A549 (cell line): ENCODE measurements around the gene PDE7B.

Experiments used
- CHD4 ChIP-seq: fragments of 200-600 bp; sonication (generic); IDR thresholded peaks from 2 replicates; pipeline ENCODE4 v1.6.1; 2016; ENCODE audit warnings: antibody characterized with exemption, mild to moderate bottlenecking, borderline replicate concordance
- EP300 ChIP-seq, 2 experiments: fragments of >200 bp; sonication (Bioruptor Twin); formaldehyde crosslinking; IDR thresholded peaks; 2 replicates in 1 of 2; 3 replicates in 1 of 2; pipeline ENCODE4 v1.6.1; 2016 to 2017
- MAFK ChIP-seq: fragments of 450-650 bp; IDR thresholded peaks from 2 replicates; pipeline ENCODE4 v1.6.1; 2014; ENCODE audit not compliant: partially characterized antibody
- MAZ ChIP-seq: fragments of 150-350 bp; IDR thresholded peaks from 2 replicates; pipeline ENCODE4 v1.6.1; 2014; ENCODE audit warnings: antibody characterized with exemption, low read depth, low read length, borderline replicate concordance
- NR3C1 ChIP-seq: fragments of >200 bp; sonication (Bioruptor Twin); formaldehyde crosslinking; IDR thresholded peaks from 3 replicates; pipeline ENCODE4 v1.6.1; 2017
- RFX5 ChIP-seq: fragments of 450-650 bp; IDR thresholded peaks from 2 replicates; pipeline ENCODE4 v1.7.1; 2014; ENCODE audit warnings: antibody characterized with exemption, mild to moderate bottlenecking, moderate library complexity
- RNF2 ChIP-seq: fragments of 200-600 bp; sonication (generic); IDR thresholded peaks from 2 replicates; pipeline ENCODE4 v1.6.1; 2016; ENCODE audit warnings: low read depth, mild to moderate bottlenecking, antibody characterized with exemption, moderate library complexity, borderline replicate concordance
- TF ChIP-seq, protein P1 (sequence below): IDR thresholded peaks from 2 replicates; pipeline ENCODE4 v1.6.1; 2012; ENCODE audit warnings: low read depth, borderline replicate concordance
- TF ChIP-seq, protein P2 (sequence below): fragments of 150-350 bp; IDR thresholded peaks from 2 replicates; pipeline ENCODE4 v1.6.1; 2014; ENCODE audit warnings: low read depth, mild to moderate bottlenecking, low read length
- TF ChIP-seq, protein P3 (sequence below): fragments of >200 bp; sonication (Bioruptor Twin); formaldehyde crosslinking; IDR thresholded peaks from 3 replicates; pipeline ENCODE4 v1.5.1; 2016
- TF ChIP-seq, protein P4 (sequence below): fragments of 250-450 bp; sonication (Bioruptor Pico); IDR thresholded peaks from 2 replicates; pipeline ENCODE4 v1.5.0; 2021; ENCODE audit warnings: mild to moderate bottlenecking, moderate library complexity, borderline replicate concordance
- TF ChIP-seq, protein P5 (sequence below): fragments of >200 bp; sonication (Bioruptor Twin); formaldehyde crosslinking; IDR thresholded peaks from 3 replicates; pipeline ENCODE4 v1.6.1; 2016
- TF ChIP-seq, protein P6 (sequence below): fragments of 450-650 bp; IDR thresholded peaks from 2 replicates; pipeline ENCODE4 v1.6.1; 2014; ENCODE audit warnings: antibody characterized with exemption

DNA sequence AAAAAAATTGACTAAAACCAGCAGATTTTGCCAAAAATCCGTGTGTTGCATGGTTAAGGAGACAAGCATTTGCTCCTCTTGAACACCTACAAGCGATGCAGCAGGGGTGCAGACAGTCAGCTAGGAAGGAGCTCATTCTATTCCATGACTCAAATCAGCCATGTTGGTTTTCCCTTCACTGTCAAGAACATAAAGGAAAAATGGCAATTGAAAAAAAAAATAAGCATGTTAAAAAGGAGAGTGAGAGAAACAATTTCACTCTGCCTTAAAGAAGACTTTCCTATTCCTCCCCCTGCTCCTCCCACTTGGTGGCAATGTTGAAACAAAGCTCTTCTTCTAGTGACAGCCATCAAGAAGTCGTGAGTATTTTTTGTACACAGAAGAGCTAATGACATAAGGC lies 283.2 kb downstream of the PDE7B start:
- TF ChIP-seq, protein P1, sequence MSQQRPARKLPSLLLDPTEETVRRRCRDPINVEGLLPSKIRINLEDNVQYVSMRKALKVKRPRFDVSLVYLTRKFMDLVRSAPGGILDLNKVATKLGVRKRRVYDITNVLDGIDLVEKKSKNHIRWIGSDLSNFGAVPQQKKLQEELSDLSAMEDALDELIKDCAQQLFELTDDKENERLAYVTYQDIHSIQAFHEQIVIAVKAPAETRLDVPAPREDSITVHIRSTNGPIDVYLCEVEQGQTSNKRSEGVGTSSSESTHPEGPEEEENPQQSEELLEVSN, result no peak
- TF ChIP-seq, protein P2, sequence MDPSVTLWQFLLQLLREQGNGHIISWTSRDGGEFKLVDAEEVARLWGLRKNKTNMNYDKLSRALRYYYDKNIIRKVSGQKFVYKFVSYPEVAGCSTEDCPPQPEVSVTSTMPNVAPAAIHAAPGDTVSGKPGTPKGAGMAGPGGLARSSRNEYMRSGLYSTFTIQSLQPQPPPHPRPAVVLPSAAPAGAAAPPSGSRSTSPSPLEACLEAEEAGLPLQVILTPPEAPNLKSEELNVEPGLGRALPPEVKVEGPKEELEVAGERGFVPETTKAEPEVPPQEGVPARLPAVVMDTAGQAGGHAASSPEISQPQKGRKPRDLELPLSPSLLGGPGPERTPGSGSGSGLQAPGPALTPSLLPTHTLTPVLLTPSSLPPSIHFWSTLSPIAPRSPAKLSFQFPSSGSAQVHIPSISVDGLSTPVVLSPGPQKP, result no peak
- TF ChIP-seq NR3C1 (no peak), RNF2 (no peak), MAFK (no peak), CHD4 (no peak), MAZ (no peak), EP300 (IDR thresholded peaks at IDR 0.05) (no peak), RFX5 (no peak)
- TF ChIP-seq, protein P3, sequence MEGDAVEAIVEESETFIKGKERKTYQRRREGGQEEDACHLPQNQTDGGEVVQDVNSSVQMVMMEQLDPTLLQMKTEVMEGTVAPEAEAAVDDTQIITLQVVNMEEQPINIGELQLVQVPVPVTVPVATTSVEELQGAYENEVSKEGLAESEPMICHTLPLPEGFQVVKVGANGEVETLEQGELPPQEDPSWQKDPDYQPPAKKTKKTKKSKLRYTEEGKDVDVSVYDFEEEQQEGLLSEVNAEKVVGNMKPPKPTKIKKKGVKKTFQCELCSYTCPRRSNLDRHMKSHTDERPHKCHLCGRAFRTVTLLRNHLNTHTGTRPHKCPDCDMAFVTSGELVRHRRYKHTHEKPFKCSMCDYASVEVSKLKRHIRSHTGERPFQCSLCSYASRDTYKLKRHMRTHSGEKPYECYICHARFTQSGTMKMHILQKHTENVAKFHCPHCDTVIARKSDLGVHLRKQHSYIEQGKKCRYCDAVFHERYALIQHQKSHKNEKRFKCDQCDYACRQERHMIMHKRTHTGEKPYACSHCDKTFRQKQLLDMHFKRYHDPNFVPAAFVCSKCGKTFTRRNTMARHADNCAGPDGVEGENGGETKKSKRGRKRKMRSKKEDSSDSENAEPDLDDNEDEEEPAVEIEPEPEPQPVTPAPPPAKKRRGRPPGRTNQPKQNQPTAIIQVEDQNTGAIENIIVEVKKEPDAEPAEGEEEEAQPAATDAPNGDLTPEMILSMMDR, result no peak
- TF ChIP-seq, protein P4, sequence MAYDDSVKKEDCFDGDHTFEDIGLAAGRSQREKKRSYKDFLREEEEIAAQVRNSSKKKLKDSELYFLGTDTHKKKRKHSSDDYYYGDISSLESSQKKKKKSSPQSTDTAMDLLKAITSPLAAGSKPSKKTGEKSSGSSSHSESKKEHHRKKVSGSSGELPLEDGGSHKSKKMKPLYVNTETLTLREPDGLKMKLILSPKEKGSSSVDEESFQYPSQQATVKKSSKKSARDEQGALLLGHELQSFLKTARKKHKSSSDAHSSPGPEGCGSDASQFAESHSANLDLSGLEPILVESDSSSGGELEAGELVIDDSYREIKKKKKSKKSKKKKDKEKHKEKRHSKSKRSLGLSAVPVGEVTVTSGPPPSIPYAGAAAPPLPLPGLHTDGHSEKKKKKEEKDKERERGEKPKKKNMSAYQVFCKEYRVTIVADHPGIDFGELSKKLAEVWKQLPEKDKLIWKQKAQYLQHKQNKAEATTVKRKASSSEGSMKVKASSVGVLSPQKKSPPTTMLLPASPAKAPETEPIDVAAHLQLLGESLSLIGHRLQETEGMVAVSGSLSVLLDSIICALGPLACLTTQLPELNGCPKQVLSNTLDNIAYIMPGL (CRISPR knock-in tag), result no peak
- TF ChIP-seq, protein P5, sequence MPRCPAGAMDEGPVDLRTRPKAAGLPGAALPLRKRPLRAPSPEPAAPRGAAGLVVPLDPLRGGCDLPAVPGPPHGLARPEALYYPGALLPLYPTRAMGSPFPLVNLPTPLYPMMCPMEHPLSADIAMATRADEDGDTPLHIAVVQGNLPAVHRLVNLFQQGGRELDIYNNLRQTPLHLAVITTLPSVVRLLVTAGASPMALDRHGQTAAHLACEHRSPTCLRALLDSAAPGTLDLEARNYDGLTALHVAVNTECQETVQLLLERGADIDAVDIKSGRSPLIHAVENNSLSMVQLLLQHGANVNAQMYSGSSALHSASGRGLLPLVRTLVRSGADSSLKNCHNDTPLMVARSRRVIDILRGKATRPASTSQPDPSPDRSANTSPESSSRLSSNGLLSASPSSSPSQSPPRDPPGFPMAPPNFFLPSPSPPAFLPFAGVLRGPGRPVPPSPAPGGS, result no peak
- TF ChIP-seq, protein P6, sequence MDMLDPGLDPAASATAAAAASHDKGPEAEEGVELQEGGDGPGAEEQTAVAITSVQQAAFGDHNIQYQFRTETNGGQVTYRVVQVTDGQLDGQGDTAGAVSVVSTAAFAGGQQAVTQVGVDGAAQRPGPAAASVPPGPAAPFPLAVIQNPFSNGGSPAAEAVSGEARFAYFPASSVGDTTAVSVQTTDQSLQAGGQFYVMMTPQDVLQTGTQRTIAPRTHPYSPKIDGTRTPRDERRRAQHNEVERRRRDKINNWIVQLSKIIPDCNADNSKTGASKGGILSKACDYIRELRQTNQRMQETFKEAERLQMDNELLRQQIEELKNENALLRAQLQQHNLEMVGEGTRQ, result no peak
